ENCODE measurements around the gene PRPH2.

- TF ChIP-seq CTCF (IDR thresholded peaks at IDR 0.05) (no peak), POLR2A (IDR thresholded peaks at IDR 0.05) (no peak)
These were observed 17.4 kb downstream of the PRPH2 start for GRCh38 chr6:42704937-42705374.

Data from thyroid gland (tissue), 4 donors.